ENCODE results near the gene SLFN11.

- TF ChIP-seq CTCF (IDR thresholded peaks at IDR 0.05; ENCODE audit: low read depth, low read length, poor library complexity, severe bottlenecking) (no peak), EZH2phosphoT487 (IDR thresholded peaks at IDR 0.05; ENCODE audit: borderline replicate concordance, low read length) (no peak)
These were observed 31.9 kb downstream of the SLFN11 start for GRCh38 chr17:35341411-35341992.
